Mesenchymal stem cell (in vitro differentiated cells and primary cell): ENCODE results near the gene ATP8B4.

ENCODE experiments used
- DNase-seq: peaks from one replicate; pipeline ENCODE4 v3.0.0-alpha.2; 2013
- H2AFZ ChIP-seq: one replicate; pipeline ENCODE4 v1.6.1; 2013; ENCODE audit warnings: low read depth, mild to moderate bottlenecking, control low read depth, inconsistent platforms, low read length, moderate library complexity
- H2AK5ac ChIP-seq: 2 replicates; pipeline ENCODE4 v1.6.1; 2013; ENCODE audit warnings: low read length, moderate library complexity, mild to moderate bottlenecking, inconsistent platforms; ENCODE audit not compliant: severe bottlenecking
- H2BK120ac ChIP-seq: one replicate; pipeline ENCODE4 v1.6.1; 2013; ENCODE audit warnings: low read depth, mild to moderate bottlenecking, inconsistent platforms, low read length, moderate library complexity
- H2BK12ac ChIP-seq, 2 experiments: one replicate each; pipeline ENCODE4 v1.6.1; 2013; ENCODE audit warnings: inconsistent platforms in 2 of 2, low read length in 2 of 2, mild to moderate bottlenecking in 2 of 2, moderate library complexity in 2 of 2, control low read depth in 1 of 2
- H2BK15ac ChIP-seq: one replicate; pipeline ENCODE4 v1.6.1; 2013; ENCODE audit warnings: mild to moderate bottlenecking, low read depth, inconsistent platforms; ENCODE audit not compliant: poor library complexity, severe bottlenecking
- H2BK5ac ChIP-seq: 2 replicates; pipeline ENCODE4 v1.6.1; 2013; ENCODE audit warnings: low read depth, mild to moderate bottlenecking, low read length, control low read depth, inconsistent platforms; ENCODE audit not compliant: poor library complexity, severe bottlenecking
- H3K14ac ChIP-seq, 2 experiments: one replicate each; pipeline ENCODE4 v1.6.1; 2013; ENCODE audit warnings: inconsistent platforms in 2 of 2, low read length in 2 of 2, control low read depth in 1 of 2, mild to moderate bottlenecking in 1 of 2, moderate library complexity in 1 of 2
- H3K18ac ChIP-seq, 2 experiments: one replicate each; pipeline ENCODE4 v1.6.1; 2013; ENCODE audit warnings: inconsistent platforms in 2 of 2, low read length in 2 of 2, control low read depth in 1 of 2, low read depth in 1 of 2, mild to moderate bottlenecking in 1 of 2
- H3K23ac ChIP-seq, 2 experiments: one replicate each; pipeline ENCODE4 v1.6.1; 2013; ENCODE audit warnings: inconsistent platforms in 2 of 2, low read length in 2 of 2, mild to moderate bottlenecking in 2 of 2, moderate library complexity in 2 of 2, control low read depth in 1 of 2
- H3K27ac ChIP-seq: 2 replicates; pipeline ENCODE4 v1.5.1; 2013; ENCODE audit warnings: mild to moderate bottlenecking, moderate library complexity, low read length, control low read depth, inconsistent platforms; ENCODE audit not compliant: poor library complexity, severe bottlenecking
- H3K27me3 ChIP-seq, 2 experiments: 2 replicates each; pipeline versions ENCODE4 v1.6.1 to v1.7.0; 2013; ENCODE audit warnings: low read length in 2 of 2, mild to moderate bottlenecking in 2 of 2, moderate library complexity in 2 of 2, control low read depth in 1 of 2, inconsistent platforms in 1 of 2; ENCODE audit not compliant: control insufficient read depth in 1 of 2, insufficient read depth in 1 of 2
- H3K36me3 ChIP-seq, 2 experiments: 2 replicates each; pipeline versions ENCODE4 v1.6.1 to v1.7.0; 2013; ENCODE audit warnings: low read length in 2 of 2, control low read depth in 1 of 2, inconsistent platforms in 1 of 2, low read depth in 1 of 2, mild to moderate bottlenecking in 1 of 2; ENCODE audit not compliant: insufficient read depth in 2 of 2, control insufficient read depth in 1 of 2
- H3K4ac ChIP-seq, 2 experiments: one replicate each; pipeline ENCODE4 v1.6.1; 2013; ENCODE audit warnings: inconsistent platforms in 2 of 2, low read length in 2 of 2, mild to moderate bottlenecking in 2 of 2, moderate library complexity in 2 of 2, control low read depth in 1 of 2, low read depth in 1 of 2
- H3K4me1 ChIP-seq: 2 replicates; pipeline ENCODE4 v1.6.1; 2013; ENCODE audit warnings: low read depth, low read length, control low read depth; ENCODE audit not compliant: control insufficient read depth, insufficient read depth
- H3K4me2 ChIP-seq: 2 replicates; pipeline ENCODE4 v1.6.1; 2013; ENCODE audit warnings: low read length, mild to moderate bottlenecking, inconsistent platforms; ENCODE audit not compliant: poor library complexity, severe bottlenecking
- H3K4me3 ChIP-seq, 2 experiments: 2 replicates each; pipeline versions ENCODE4 v1.5.1 to v1.7.0; 2013; ENCODE audit warnings: low read length in 2 of 2, mild to moderate bottlenecking in 2 of 2, control low read depth in 1 of 2, low read depth in 1 of 2; ENCODE audit not compliant: insufficient read depth in 1 of 2
- H3K79me1 ChIP-seq: replicated peaks from 2 replicates; pipeline ENCODE4 v1.6.1; 2013; ENCODE audit warnings: mild to moderate bottlenecking, control low read depth, low read length, inconsistent platforms; ENCODE audit not compliant: poor library complexity, severe bottlenecking
- H3K9ac ChIP-seq: 2 replicates; pipeline ENCODE4 v1.7.0; 2013; ENCODE audit warnings: mild to moderate bottlenecking, low read length, moderate library complexity
- H3K9me3 ChIP-seq: 2 replicates; pipeline ENCODE4 v1.7.0; 2013; ENCODE audit warnings: mild to moderate bottlenecking, low read length; ENCODE audit not compliant: control insufficient read depth
- H4K8ac ChIP-seq: one replicate; pipeline ENCODE4 v1.6.1; 2013; ENCODE audit warnings: inconsistent platforms, mild to moderate bottlenecking, low read length, moderate library complexity
- H4K91ac ChIP-seq: one replicate; pipeline ENCODE4 v1.6.1; 2013; ENCODE audit warnings: mild to moderate bottlenecking, low read length, inconsistent platforms
- WGBS: methylation state at CpG from one replicate; pipeline ENCODE4 v1.1.7; 2013; ENCODE audit warnings: mixed read lengths; 5-methylcytosine and 5-hydroxymethylcytosine counted together

ATP8B4 gene

GRCh38 chr15:49991587-49991986, 127.4 kb downstream of the ATP8B4 start:
- no peak overlapping the region for H3K4me2 ChIP-seq
- no peak overlapping the region for H2AK5ac ChIP-seq
- H3K9ac ChIP-seq: no peak overlapping the region
- no peak overlapping the region for H2BK15ac ChIP-seq
- H3K18ac ChIP-seq: no peak overlapping the region
- no peak overlapping the region for H4K91ac ChIP-seq
- H3K27me3 ChIP-seq: no peaks in the 10 kb centered on the region
- H3K4ac ChIP-seq: peak overlapping the region in 1 of 2 experiments; percentile 37
- no peak overlapping the region for H4K8ac ChIP-seq
- no peak for DNase-seq
- H2BK5ac ChIP-seq: no peak overlapping the region
- H3K4me1 ChIP-seq: no peaks in the 10 kb centered on the region
- no peaks in the 10 kb centered on the region for H3K36me3 ChIP-seq
- no peaks in the 10 kb centered on the region for H3K9me3 ChIP-seq
- H2BK120ac ChIP-seq: no peak overlapping the region
- no peak overlapping the region for H3K14ac ChIP-seq
- no peak overlapping the region for H3K23ac ChIP-seq
- no peaks in the 10 kb centered on the region for H3K79me1 ChIP-seq
- no peak overlapping the region for H3K27ac ChIP-seq
- H3K4me3 ChIP-seq: no peak overlapping the region
- WGBS: no CpG with 5 or more reads among the region's 2 CpGs
- H2BK12ac ChIP-seq: no peak overlapping the region
- H2AFZ ChIP-seq: no peak overlapping the region

- H3K23ac ChIP-seq: no peak overlapping the region
- H4K91ac ChIP-seq: no peak overlapping the region
- H2BK15ac ChIP-seq: no peak overlapping the region
- no peak overlapping the region for H2AFZ ChIP-seq
- H2BK120ac ChIP-seq: no peak overlapping the region
- H3K4me1 ChIP-seq: no peaks in the 10 kb centered on the region
- no peak overlapping the region for H3K4ac ChIP-seq
- no peaks in the 10 kb centered on the region for H3K79me1 ChIP-seq
- H3K4me3 ChIP-seq: no peak overlapping the region
- no peak overlapping the region for H2AK5ac ChIP-seq
- H3K14ac ChIP-seq: no peak overlapping the region
- H3K9ac ChIP-seq: no peak overlapping the region
- H3K27ac ChIP-seq: no peak overlapping the region
- peak; percentile 74 for DNase-seq
- no peaks in the 10 kb centered on the region for H3K9me3 ChIP-seq
- no peaks in the 10 kb centered on the region for H3K36me3 ChIP-seq
- H3K27me3 ChIP-seq: no peaks in the 10 kb centered on the region
- H4K8ac ChIP-seq: no peak overlapping the region
- no peak overlapping the region for H2BK5ac ChIP-seq
- H3K4me2 ChIP-seq: no peak overlapping the region
- 48% methylated on average over 3 of the region's 6 CpGs for WGBS
- H3K18ac ChIP-seq: no peak overlapping the region
- peak overlapping the region in 1 of 2 experiments; percentile 54 for H2BK12ac ChIP-seq
Measured at GRCh38 chr15:49990835-49991545, 128.0 kb downstream of the ATP8B4 start.

GRCh38 chr15:49989498-49989897, 129.5 kb downstream of the ATP8B4 start:
- H3K79me1 ChIP-seq: no peaks in the 10 kb centered on the region
- H3K4me2 ChIP-seq: no peak overlapping the region
- H3K9ac ChIP-seq: no peak overlapping the region
- H3K14ac ChIP-seq: no peak overlapping the region
- H4K91ac ChIP-seq: peak overlapping the region; percentile 43
- no peak overlapping the region for H3K27ac ChIP-seq
- peaks cover 0 to 2% of the 10 kb centered on the region in 2 experiments for H3K27me3 ChIP-seq
- no peaks in the 10 kb centered on the region for H3K9me3 ChIP-seq
- H2BK120ac ChIP-seq: no peak overlapping the region
- H3K18ac ChIP-seq: peak overlapping the region; percentile 75 to 83
- no peaks in the 10 kb centered on the region for H3K4me1 ChIP-seq
- peak overlapping the region in 1 of 2 experiments; percentile 42 for H3K4ac ChIP-seq
- no peak overlapping the region for H4K8ac ChIP-seq
- 95% methylated on average over 3 of the region's 3 CpGs for WGBS
- no peak overlapping the region for H2BK5ac ChIP-seq
- no peaks in the 10 kb centered on the region for H3K36me3 ChIP-seq
- no peak overlapping the region for H2BK15ac ChIP-seq
- H3K23ac ChIP-seq: no peak overlapping the region
- H2BK12ac ChIP-seq: peak overlapping the region; percentile 94 to 95
- no peak overlapping the region for H3K4me3 ChIP-seq
- no peak overlapping the region for H2AK5ac ChIP-seq
- DNase-seq: no peak
- no peak overlapping the region for H2AFZ ChIP-seq

- H3K9ac ChIP-seq: no peak overlapping the region
- no peaks in the 10 kb centered on the region for H3K4me1 ChIP-seq
- H2BK120ac ChIP-seq: no peak overlapping the region
- peak overlapping the region; percentile 14 to 83 for H2BK12ac ChIP-seq
- no peaks in the 10 kb centered on the region for H3K79me1 ChIP-seq
- no peak overlapping the region for H4K8ac ChIP-seq
- H2AK5ac ChIP-seq: no peak overlapping the region
- H3K4ac ChIP-seq: no peak overlapping the region
- no peak overlapping the region for H3K23ac ChIP-seq
- H2BK15ac ChIP-seq: no peak overlapping the region
- 92% methylated on average over 2 of the region's 2 CpGs for WGBS
- H2AFZ ChIP-seq: no peak overlapping the region
- peak overlapping the region; percentile 70 to 87 for H3K18ac ChIP-seq
- H4K91ac ChIP-seq: no peak overlapping the region
- H3K9me3 ChIP-seq: no peaks in the 10 kb centered on the region
- peaks cover 0 to 3% of the 10 kb centered on the region in 2 experiments for H3K27me3 ChIP-seq
- H3K27ac ChIP-seq: no peak overlapping the region
- no peak overlapping the region for H2BK5ac ChIP-seq
- DNase-seq: no peak
- no peak overlapping the region for H3K14ac ChIP-seq
- H3K4me3 ChIP-seq: no peak overlapping the region
- no peak overlapping the region for H3K4me2 ChIP-seq
- no peaks in the 10 kb centered on the region for H3K36me3 ChIP-seq
Measured at GRCh38 chr15:49988766-49989165, 130.3 kb downstream of the ATP8B4 start.
